ENCODE measurements around the gene PLEKHM3.

GRCh38 chr2:207849443-207849842 lies 175.9 kb downstream of the PLEKHM3 start:
- no peak for TF ChIP-seq ZNF143 (CRISPR knock-in tag; IDR thresholded peaks at IDR 0.05)
- no peak for TF ChIP-seq CTCF (CRISPR knock-in tag; IDR thresholded peaks at IDR 0.05)

All from HepG2 (cell line).